Fibroblast of skin of scalp (primary cell): ENCODE results near the gene CX3CR1.

Experiments used
- DNase-seq: peaks from one replicate; pipeline ENCODE4 v3.0.0-alpha.2; 2013

Gene CX3CR1

GRCh38 chr3:39291903-39292329 is 12.1 kb upstream of the CX3CR1 start:
- peak; percentile 51 for DNase-seq

- peak; percentile 6 for DNase-seq
Observed at GRCh38 chr3:39290255-39290654, 10.4 kb upstream of the CX3CR1 start.

GRCh38 chr3:39289107-39289506 is 9.3 kb upstream of the CX3CR1 start:
- no peak for DNase-seq

- DNase-seq, result peak; percentile 76
Observed at GRCh38 chr3:39288300-39288808, 8.5 kb upstream of the CX3CR1 start.

GRCh38 chr3:39287216-39288164 is 7.7 kb upstream of the CX3CR1 start:
- DNase-seq, result peak; percentile 18

- DNase-seq, result no peak
Observed at GRCh38 chr3:39286771-39287170, 6.9 kb upstream of the CX3CR1 start.

GRCh38 chr3:39285332-39285731 is 5.5 kb upstream of the CX3CR1 start:
- no peak for DNase-seq

GRCh38 chr3:39284457-39284881 is 4.6 kb upstream of the CX3CR1 start:
- DNase-seq, result peak; percentile 40

GRCh38 chr3:39282057-39282456 is 2.2 kb upstream of the CX3CR1 start:
- DNase-seq, result no peak

GRCh38 chr3:39281533-39281932 is 1.7 kb upstream of the CX3CR1 start:
- no peak for DNase-seq

GRCh38 chr3:39280571-39280970 is 735 bp upstream of the CX3CR1 start:
- no peak for DNase-seq

GRCh38 chr3:39278616-39278935 is 1.3 kb downstream of the CX3CR1 start:
- DNase-seq, result no peak

- DNase-seq, result no peak
Observed at GRCh38 chr3:39277893-39278615, 1.8 kb downstream of the CX3CR1 start.

- no peak for DNase-seq
Observed at GRCh38 chr3:39276746-39277145, 3.1 kb downstream of the CX3CR1 start.

GRCh38 chr3:39275963-39276593 is 3.8 kb downstream of the CX3CR1 start:
- no peak for DNase-seq

GRCh38 chr3:39275052-39275451 is 4.8 kb downstream of the CX3CR1 start:
- no peak for DNase-seq

GRCh38 chr3:39273119-39273518 is 6.7 kb downstream of the CX3CR1 start:
- DNase-seq, result no peak

- no peak for DNase-seq
Observed at GRCh38 chr3:39272191-39272590, 7.6 kb downstream of the CX3CR1 start.

- no peak for DNase-seq
Observed at GRCh38 chr3:39271363-39271914, 8.4 kb downstream of the CX3CR1 start.

- DNase-seq, result no peak
Observed at GRCh38 chr3:39269528-39269927, 10.3 kb downstream of the CX3CR1 start.

GRCh38 chr3:39268549-39268900 is 11.3 kb downstream of the CX3CR1 start:
- DNase-seq, result no peak

- no peak for DNase-seq
Observed at GRCh38 chr3:39267631-39268548, 11.9 kb downstream of the CX3CR1 start.
